GM19099 (cell line): ENCODE results near the gene CSNK1A1L.
A peak's percentile ranks its signal among the peaks of the same experiment; 100 is the strongest.

ENCODE experiments used
- POLR2A ChIP-seq: IDR thresholded peaks from 3 replicates; pipeline ENCODE4 v1.6.1; 2011; ENCODE audit warnings: low read depth; ENCODE audit not compliant: insufficient read length; ENCODE audit errors: extremely low read depth

Gene CSNK1A1L

GRCh38 chr13:37087486-37087885 lies 18.0 kb downstream of the CSNK1A1L start:
- TF ChIP-seq POLR2A: no peak

GRCh38 chr13:37085606-37086005 lies 19.9 kb downstream of the CSNK1A1L start:
- TF ChIP-seq POLR2A: no peak

DNA sequence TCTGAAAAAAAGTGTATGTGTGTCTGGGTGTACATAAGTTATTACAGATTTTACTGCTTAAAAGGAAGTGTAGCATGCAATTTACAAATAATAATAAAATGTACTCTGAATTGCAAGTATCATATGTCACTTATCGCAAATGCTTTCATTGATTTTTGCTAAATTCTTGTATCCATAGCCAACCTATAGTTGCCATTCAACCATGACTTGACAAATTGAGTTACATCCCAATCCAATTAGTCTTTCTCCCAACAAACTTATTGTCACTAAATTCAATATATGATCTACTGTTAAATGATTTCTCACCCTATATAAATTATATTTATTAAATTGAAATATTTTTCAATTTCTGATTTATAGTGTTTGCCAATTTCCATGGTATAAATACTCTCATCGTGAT lies 28.6 kb downstream of the CSNK1A1L start:
- no peak for TF ChIP-seq POLR2A

DNA sequence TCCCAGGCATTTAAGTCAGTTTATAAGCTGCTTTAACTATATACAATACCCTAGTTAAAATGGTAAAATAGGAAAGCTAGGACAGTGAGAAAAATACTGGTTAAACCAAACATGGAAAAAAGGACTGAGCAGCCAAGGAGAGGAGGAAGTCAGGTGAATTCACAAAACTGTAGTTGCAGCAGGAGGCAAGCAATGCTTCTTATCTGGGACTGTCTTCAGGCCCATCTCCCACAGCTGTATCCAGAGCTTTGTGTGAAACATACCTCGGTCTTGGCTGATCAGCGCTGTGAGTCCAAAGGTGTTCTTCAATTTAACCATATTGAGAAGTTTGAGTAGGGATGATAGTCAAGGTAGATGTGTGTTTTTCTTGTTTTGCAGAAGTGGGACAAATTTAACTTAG lies 30.3 kb downstream of the CSNK1A1L start:
- no peak for TF ChIP-seq POLR2A

DNA sequence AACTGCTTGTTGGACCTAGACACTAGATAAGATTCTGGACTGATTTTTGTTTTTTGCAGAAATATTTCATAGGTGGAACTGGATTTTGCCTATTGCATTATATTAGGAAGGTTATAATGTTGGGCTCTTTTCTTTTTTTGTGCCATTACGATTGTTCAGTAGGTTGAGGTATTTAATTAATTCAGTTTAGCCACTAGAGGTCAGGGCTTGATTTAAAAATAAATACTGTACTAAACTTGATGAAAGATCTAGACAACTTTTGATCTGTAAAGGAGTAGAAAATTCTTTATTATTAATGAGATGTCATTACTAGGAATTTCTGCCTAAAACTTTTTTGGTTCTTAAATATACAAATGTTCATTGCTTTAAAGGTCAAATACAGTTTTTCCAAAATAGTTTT lies 30.8 kb downstream of the CSNK1A1L start:
- no peak for TF ChIP-seq POLR2A

GRCh38 chr13:37072024-37072423 lies 33.4 kb downstream of the CSNK1A1L start:
- no peak for TF ChIP-seq POLR2A

GRCh38 chr13:37070956-37071355 lies 34.5 kb downstream of the CSNK1A1L start:
- TF ChIP-seq POLR2A: no peak

- no peak for TF ChIP-seq POLR2A
Observed at GRCh38 chr13:37070145-37070695, 35.2 kb downstream of the CSNK1A1L start.

- TF ChIP-seq POLR2A: no peak
Observed at GRCh38 chr13:37069597-37070103, 35.8 kb downstream of the CSNK1A1L start.

GRCh38 chr13:37068962-37069361 lies 36.5 kb downstream of the CSNK1A1L start:
- TF ChIP-seq POLR2A: no peak

GRCh38 chr13:37067874-37068273 lies 37.6 kb downstream of the CSNK1A1L start:
- TF ChIP-seq POLR2A: no peak

DNA sequence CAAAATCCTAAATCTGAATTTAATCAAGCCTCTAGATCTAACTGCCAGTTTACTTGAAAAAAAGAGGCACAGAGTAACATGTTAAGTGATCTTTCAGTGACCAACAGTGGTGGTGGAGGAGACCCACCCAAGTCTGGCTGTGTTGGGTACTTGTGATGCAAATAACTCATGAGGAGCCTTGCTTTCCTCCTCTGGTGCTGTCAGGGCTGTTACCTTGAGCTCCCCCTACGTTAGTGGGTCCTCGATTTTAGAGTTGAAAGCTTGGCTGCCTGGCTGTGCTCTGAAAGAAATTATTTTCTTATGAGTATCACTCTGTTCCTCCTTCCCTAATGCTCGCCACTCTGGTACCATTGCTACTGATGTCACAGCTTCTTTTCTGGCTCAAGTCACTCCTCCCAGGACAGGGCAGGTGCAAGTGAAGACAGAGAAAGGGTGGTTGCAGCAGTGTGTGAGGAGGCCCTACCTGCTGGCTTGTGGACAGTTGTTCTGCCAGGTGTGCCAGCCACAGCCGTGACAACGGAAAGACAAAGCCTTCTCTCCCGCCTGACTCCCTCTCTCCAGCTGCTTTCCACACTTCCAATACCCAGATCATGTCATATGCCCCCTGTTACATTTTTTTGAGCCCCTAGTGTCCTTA lies 39.5 kb downstream of the CSNK1A1L start:
- no peak for TF ChIP-seq POLR2A

GRCh38 chr13:37059848-37060192 lies 45.6 kb downstream of the CSNK1A1L start:
- no peak for TF ChIP-seq POLR2A

DNA sequence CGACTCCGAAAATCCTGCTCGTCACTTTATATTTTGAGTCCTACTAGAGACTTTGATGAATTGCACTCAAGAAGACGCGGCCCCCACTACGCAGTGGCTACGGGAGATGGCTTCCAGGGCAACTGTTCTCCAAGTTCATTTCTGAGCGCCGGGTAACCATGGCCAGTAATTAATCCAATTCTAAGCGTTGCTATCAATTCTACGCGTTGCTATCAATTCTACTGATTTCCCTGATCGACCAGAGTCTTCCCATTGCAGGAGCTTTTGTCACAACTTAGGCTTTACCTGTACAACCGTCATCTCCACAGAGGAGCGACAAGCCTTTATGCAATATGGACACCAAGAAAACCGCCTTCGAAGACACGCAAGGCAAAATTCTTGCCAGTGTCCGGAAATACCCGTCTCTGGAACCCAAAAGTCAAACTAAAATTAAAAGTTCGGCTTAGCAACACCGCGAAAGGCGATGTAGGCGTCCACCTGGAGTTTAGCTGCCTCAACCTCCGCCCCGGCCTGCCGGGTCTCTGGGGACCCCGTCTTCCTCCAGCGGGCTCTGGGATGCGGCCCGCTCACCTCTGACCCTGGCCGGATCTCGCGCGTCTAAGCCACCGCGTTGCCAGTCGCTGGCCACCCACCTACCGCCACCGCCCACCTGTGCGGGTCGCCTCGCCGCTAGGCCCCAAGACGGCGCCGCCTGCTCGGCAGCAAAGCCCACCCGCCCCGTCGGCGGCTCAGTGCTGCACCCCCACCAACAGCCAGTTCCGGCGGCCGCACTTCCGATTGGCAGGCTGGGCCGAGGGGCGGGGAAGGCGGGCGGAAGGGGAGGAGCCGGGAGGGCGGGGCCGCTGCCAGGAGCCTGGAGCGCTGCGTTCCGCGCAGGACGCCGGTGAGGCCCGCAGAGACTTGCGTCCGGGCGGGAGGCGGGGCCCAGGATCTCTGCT lies 46.3 kb downstream of the CSNK1A1L start, which contains the start of gene SUPT20H:
TSS of gene SUPT20H (minus strand) at position 779 of the 938 bp plus-strand sequence. CDS start 8,198 bp downstream, outside the sequence.
- TF ChIP-seq POLR2A: peak; percentile 87
